Measurements from ENCODE around the gene TMOD1.

TMOD1 gene

DNA sequence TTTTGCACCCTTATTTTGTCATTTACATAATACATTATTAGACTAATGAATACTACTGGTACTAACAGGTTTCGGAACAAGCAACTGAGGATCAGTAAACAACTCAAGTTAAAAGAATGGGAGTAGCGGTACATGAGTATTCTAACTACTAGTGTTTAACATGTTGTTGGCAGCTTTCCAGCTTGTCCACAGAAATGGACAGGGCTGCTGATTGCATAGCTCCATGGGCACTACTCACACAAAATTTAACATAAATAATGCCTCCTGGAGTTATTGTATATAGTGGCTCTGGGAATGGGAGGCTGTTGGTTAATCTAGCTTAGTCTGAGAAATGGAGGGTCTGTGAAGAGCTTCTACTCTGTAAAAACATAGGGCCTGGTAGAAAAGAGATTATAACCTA, 138.9 kb downstream of the TMOD1 start:
- TF ChIP-seq, protein P1, sequence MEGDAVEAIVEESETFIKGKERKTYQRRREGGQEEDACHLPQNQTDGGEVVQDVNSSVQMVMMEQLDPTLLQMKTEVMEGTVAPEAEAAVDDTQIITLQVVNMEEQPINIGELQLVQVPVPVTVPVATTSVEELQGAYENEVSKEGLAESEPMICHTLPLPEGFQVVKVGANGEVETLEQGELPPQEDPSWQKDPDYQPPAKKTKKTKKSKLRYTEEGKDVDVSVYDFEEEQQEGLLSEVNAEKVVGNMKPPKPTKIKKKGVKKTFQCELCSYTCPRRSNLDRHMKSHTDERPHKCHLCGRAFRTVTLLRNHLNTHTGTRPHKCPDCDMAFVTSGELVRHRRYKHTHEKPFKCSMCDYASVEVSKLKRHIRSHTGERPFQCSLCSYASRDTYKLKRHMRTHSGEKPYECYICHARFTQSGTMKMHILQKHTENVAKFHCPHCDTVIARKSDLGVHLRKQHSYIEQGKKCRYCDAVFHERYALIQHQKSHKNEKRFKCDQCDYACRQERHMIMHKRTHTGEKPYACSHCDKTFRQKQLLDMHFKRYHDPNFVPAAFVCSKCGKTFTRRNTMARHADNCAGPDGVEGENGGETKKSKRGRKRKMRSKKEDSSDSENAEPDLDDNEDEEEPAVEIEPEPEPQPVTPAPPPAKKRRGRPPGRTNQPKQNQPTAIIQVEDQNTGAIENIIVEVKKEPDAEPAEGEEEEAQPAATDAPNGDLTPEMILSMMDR (IDR thresholded peaks at IDR 0.05; ENCODE audit: low read depth, low read length) = no peak
- in situ Hi-C loops (cut with HindIII; ENCODE audit: low sequenced_read_pairs) = no loop called here
- DNase-seq (ENCODE audit: low read depth, low spot score) = no peak
- no peak overlapping the region for H3K4me3 ChIP-seq (ENCODE audit: low read depth, low read length)

DNA sequence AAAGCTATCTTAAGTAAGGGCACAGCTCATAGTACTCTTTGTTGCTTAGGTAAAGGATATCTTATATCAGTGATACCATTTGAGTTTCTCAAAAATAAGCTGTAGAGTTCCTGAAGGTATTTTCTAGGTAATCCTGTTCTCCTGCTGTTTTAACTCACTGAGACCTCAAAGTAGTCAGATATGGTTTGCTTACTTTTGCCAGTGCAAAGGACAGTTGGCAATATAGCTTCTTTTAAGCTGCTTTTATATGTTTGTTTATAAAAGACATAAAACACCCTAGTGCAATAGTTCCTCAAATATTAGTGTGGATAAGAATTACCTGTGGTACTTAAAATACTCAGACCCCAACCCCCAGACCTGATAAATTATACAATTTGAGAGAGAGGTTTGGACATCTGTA, 144.3 kb downstream of the TMOD1 start:
- TF ChIP-seq, protein P1 (IDR thresholded peaks at IDR 0.05; ENCODE audit: low read depth, low read length) = no peak
- no peak for DNase-seq (ENCODE audit: low read depth, low spot score)
- no peak overlapping the region for H3K4me3 ChIP-seq (ENCODE audit: low read depth, low read length)
- in situ Hi-C loops (cut with HindIII; ENCODE audit: low sequenced_read_pairs) = no loop called here

DNA sequence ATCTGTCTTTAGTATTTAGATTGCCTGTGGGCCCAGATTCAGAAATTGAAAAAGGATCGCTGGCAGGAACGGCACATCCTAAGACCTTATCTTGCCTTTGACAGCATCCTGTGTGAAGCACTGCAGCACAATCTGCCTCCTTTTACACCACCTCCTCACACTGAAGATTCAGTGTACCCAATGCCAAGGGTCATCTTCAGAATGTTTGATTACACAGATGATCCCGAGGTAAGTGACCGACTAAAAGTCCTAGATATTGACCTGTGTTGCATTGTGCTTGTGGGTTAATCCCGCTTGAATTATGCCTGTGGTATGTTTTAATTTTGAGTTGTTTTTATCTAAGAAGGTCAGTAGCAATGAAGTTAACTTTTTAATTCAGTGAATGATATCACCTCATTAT, 146.5 kb downstream of the TMOD1 start:
- TF ChIP-seq, protein P1 (IDR thresholded peaks at IDR 0.05; ENCODE audit: low read depth, low read length) = no peak
- in situ Hi-C loops (cut with HindIII; ENCODE audit: low sequenced_read_pairs) = no loop called here
- H3K4me3 ChIP-seq (ENCODE audit: low read depth, low read length) = no peak overlapping the region
- DNase-seq (ENCODE audit: low read depth, low spot score) = no peak
